ELR (cell line): ENCODE measurements around the gene RTP5.
"Not testable (repeated sequence)": the region's sequence is repeated elsewhere in the genome, so short reads cannot be mapped to it uniquely, and the experiment has no call there.

ENCODE experiments used
- DNase-seq: peaks from one replicate; pipeline ENCODE4 v3.0.0-alpha.2; 2015; ENCODE audit warnings: low read depth

RTP5 gene

DNA sequence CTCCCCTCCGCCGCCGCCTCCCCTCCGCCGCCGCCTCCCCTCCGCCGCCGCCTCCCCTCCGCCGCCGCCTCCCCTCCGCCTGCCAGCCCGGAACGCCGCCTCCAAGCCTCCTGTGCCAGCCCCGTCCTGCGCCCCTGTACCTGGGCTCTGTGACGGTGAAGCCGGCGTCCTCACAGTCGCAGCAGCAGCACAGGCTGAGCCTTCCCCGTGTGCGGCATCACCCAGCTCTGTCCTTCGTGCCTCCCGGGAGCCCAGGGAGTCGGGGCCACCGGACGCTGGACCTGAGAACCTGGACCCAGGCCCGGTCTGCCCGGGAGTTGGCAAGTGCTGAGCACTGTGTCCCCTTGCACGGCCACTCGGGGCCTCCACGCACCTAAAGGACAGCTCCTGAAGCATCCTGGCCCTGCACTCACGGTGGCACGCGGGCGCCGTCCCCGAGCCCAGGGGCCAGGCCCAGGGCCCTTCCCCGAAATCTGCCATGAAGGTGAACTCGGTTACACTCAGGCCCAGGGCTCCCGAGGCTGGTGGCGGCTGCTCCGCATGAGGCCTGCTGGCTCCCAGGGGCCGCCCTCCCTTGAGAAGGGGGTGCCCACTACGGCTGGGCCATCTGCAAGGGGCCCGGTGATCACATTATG lies 32.9 kb downstream of the RTP5 start:
- DNase-seq = no peak

DNA sequence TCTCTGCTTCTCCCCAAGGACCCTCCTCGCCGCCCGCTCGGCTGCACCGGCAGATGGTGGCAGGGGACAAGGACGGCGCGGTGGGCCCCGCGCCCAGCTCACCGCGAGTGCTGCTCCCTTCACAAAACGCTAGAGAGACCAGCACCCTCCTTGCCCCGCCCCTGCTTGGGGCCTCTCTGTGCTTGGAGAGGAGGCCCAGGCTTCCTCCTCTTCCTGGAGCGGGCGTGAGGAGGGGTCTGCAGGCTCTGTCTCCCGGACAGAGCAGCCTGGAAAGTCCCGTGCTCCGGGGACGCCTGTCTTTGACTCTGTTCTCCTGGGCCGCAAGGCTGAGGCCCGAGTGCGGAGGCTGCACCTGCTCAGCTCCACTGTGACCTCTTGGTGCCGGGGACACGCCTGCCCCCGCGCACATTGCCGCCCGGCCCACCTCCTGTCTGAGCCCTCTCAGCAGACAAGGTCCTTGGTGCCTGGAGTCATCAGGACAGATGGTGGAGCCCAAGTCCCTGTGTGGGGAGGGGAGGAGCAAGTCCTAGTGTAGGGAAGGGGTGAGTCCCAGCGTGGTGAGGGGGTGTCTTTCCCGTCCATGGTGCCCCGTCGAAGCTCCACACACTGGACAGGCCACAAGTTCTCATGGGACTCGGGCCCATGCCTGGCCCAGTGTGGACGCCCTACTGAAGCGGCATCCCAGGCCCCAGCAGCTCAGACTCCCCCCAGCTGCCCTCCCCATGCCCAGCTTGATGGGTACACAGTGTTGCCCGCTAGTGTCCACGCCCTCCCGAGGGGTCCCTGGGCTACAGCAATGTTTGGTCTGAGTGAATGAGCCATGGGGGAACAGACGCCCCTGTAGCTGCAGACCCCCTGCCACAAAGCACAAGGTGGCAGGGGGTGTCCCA lies 33.8 kb downstream of the RTP5 start:
- no peak for DNase-seq

DNA sequence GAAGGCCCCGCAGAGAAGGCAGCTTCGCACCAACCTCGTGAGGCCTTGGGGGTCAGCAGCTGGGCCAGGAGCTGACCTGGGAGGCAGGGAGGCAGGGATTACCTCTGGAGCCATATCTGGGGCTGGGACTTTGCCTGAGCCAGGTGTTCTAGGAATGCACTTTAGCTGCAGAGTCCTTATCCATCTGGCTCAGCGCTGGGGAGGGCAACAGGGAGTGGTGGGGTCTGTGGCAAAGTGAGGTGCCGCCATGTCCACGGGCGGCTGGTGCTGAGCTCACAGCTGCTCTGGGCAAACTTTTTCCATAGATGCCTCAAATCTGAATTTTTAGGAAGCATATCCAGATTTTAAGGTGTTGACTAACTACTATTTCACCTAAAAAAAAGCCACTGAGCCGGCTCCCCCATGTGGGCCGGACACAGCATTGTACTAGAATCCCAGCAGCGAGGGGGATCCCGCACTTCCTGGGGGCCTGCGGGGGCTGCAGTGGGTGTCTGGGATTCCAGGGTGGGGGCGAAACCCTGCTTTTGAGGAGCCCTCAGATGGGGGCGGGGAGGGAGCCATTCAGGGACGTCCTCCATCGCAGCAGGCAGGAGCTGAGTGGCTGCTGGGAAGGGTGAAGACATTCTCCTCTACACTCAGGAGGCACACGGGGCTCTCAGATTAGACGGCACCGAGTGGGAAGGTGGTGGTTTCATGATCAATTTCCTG lies 34.6 kb downstream of the RTP5 start:
- no peak for DNase-seq

DNA sequence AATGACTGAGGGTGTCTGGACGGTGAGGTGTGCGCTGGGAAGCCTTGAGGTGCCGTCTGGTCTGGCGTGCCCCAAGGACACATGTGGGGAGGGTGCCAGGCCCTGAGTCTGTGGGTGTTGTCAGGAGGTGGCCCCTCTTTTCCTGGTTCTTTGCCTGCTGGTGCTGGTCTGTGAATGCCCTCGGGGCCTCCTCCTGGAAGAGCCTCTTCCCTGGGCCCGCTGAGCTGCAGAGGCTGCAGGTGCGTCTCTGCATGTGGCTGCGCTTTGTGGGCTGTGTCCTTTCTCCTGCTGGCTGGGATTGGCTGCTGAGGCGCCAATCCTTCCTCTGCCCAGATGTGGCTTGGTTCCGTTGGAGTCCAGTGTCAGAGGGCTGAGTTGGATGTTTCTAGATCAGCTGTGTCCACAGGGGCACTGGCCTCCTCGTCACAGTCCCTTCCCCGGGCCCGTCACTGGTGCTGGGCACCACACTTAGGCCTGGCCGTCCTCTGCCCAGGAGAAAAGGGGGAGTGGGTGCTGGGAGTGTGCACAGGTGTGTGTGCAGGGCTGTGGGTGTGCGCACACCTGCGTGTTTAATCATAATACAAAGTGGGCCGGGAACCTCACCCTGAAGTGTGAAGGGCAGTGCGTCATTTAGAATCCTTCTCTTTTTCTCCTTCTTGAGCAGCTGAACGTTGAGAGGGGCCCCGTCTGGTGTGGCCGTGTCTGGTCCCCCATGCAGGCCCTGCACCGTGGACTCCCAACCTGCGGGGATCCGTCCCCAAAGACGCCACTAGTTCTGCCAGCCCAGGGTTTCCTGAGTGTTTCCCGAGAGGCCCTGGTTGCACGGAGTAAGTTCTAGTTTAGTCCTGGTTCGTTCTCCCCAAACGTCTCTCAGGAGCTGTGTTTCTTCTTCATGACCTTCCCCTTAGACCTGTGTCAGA lies 35.5 kb downstream of the RTP5 start:
- DNase-seq = no peak

DNA sequence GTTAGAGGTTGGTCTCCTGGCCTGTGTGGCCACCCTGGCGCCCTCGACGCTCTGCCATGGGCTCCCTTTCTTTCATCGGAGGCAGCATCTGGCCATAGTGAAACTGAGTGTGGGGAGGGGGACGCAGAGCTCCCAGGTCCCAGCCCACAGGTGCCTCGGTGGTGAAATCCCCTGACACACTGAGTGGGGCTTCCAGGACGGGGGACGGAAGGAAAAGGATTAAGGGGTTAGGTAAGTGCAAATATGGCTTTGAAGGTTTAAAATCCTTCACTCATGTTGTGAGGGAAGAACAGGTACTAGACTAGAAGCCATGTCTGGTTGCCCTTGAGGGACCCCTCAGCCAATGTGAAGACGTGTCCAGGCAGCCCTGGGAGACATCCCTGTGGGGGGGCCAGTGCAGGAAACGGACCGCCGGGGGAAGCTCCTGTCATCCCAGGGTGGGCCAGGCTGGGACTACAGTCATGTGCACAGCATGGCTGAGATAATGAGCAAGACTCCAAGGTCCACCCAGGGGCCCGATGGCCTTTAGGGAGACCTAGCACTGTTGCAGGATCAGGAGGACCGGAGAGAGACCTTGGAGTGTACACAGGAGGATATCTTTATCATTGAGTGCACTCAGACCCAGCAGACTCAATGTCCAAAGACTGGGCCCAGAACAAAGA lies 36.3 kb downstream of the RTP5 start:
- no peak for DNase-seq

DNA sequence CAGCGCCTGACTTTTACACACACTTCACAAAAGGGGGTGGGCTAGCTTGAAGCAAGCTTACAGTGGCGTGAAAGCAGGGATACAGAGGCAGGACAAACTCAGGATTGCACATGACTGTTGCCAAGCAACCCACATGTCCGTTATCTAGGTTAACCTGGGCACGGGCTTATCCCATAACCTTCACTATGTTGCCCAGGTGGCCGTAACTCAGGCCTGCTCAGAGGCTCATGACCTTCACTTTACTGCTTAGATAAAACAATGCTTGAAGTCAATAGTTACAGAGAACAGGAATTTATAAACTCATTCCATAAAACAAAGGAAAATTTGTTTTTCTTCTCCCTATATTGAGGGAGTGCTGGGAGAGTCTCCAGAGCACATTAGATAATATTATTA lies 36.8 kb downstream of the RTP5 start:
- not testable (repeated sequence) for DNase-seq

DNA sequence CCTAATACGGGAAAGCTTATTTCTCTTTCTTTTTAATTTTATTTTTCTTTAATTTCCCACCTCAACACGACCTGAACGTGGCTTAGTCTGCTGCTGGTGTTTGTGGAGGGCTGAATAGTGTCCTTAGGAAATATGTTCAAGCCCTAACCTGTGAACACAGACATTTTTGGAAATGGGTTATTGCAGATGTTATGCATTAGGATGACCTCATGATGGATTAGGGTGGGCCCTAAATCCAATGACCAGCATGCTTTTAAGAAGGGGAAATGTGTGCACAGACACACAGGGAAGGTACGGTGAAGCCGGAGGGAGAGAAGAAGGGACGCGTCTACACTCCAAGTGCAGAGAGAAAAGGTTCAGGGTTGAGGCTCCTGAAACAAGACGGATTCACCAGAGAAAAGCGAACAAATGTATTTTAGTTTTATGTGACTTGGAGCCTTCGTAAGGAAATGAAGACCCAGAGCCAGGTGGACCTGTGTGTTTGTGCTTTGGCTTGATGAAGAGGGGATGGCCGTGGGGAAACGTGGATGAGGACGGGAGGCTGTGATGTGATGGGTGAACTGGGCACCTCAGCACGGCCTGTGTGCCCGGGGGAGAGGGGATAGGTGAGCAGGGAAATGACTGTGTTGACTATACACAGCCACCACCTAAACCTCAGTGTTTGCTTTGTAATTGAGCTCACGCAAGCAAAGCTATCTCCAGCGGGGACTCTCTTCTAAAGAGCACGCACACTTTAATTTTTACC lies 37.5 kb downstream of the RTP5 start:
- no peak for DNase-seq

DNA sequence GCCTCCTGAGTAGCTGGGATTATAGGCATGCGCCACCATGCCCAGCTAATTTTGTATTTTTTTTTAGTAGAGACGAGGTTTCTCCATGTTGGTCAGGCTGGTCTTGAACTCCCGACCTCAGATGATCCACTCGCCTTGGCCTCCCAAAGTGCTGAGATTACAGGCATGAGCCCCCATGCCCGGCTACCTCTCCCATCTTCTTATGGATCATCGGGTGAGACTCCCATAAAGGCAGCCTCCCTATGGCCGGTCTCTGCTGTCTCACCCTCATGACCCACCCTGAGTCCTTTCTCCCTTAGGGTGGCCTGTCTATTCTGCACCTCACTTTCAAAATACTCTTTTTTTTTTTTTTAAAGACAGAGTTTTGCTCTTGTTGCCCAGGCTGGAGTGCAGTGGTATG lies 38.3 kb downstream of the RTP5 start:
- DNase-seq = not testable (repeated sequence)

DNA sequence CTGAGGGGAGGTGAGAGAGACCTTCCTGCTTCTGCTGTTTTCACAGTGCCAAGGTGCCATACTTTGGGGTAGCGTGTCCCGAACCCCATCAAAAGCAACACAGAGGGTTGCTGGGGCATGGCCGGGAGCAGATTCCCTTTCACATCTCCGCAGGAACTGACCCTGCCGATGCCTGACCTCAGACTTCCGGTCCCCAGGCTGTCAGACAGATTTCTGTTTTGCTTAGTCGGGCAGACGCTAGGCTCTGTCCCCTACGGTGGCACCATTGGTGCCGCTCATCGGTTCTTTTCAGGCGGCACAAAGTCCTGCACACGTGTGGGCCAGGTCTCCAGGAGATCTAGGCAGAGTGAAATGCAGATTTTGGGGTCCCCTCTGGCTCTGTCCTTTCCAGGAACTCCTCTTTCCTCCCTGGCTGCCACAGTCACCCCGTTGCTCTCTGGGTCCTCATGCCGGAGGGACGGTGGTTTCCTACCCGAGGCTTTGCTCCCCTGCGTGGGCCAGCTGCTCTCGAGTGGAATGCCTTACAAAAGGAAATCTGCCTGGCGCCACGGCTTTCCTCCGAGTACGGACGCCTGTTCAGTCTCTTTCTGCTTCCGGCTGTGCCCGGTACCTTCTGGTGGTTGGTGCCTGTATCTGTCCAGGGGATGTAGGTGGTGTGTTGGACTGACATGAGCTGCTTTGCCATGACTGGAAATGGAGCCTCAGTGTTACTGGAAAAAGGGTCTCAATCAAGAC lies 39.3 kb downstream of the RTP5 start:
- DNase-seq = no peak

DNA sequence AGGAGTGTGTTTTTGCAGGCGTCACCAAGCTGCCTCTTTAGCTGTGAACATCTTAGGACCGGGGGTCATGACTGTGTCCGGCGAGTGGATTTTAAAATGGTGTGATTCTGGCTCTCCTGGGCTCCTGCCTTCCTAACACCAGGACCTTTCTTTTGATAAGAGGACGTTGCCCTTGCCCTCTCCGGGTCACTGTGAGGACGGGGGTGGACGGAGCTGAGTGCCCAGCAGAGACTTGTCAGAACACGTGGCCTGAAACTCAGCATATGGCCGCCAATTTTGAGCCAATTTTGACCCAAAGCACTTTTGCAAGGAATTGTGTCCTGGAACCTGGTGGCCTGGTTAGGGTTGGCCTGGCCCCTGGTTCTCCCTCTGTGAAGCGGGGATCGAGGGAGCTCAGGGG lies 40.2 kb downstream of the RTP5 start:
- DNase-seq = no peak

DNA sequence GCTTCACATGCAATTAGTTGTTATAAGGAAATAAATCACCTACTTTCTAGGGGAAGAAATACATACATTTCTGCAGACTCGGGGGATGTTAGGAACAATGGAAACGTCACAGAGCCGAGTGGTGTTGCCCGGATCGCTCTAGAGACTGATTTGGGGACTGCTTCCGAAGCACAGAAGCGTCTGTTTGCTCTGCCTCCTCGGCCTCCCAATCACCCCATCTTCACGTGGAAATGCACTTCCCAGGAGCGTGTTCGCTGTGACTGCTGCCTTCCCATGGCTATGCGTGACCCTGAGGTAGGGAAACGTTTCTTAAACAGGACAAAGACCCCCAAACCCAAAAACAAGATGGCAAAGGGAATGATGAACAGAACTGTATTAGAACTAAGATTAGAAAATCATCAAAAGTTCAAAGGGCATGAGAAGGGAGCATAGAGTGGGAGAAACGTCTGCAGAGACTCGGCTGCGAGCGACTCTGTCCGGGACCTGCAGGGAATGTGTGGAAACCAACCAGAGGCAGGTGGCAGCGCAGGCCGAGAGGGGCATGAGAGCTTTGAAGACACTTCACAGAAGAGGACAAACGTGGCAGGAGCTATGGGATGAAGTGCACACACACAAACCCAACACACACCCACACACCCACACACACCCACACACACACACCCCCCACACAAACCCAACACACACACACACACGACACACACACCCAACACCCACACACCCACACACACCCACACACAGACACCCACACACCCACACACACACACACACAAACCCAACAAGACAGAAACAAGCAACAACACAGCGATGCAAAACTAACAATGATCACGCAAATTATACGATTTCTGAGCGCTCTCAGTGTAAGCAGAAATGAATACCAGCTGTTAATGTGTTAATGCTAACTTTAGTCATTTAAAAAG lies 41.3 kb downstream of the RTP5 start:
- no peak for DNase-seq

DNA sequence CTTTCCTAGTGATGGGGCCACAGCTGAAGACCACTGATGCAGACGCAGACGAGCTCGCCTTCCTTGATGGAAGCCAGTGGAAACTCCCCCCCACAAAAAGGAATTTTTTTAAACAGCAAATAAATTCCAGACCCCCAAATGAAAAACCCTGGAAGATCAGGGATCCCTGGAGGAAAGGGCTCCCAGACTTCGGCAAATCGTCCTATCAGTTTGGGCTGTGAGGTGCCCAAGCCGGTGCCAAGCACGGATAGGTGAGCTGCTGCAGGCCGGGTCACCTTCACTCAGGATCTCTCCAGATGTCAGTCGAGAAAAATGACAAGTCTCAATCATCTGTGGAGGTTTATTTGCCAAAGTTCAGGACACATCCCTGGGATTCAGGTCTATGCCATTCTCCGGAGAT lies 42.0 kb downstream of the RTP5 start:
- DNase-seq = no peak

DNA sequence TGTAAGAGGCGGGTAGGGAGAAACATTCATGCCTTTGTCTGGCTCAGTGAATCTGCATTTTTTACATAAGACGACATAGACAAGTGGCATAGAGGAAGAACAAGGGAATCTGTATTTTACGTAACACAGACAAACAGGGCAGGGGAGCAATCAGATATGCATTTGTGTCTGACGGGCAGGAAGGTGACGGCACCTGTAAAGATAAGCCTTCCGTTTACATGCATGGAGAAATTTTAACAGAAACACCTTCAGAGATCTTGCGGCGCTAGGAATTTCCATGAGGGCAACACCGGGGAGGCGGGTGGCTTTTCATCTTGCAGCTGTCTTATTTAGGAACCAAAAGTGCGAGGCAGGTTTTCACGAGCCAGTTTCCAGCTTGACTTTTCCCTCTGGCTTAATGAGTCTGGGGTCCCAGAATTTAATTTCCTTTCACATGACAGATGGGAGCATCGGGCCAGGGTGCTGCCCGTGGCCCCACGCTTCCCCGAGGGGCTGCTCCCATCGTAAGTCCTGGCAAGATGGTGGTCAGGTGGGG lies 42.6 kb downstream of the RTP5 start:
- no peak for DNase-seq

DNA sequence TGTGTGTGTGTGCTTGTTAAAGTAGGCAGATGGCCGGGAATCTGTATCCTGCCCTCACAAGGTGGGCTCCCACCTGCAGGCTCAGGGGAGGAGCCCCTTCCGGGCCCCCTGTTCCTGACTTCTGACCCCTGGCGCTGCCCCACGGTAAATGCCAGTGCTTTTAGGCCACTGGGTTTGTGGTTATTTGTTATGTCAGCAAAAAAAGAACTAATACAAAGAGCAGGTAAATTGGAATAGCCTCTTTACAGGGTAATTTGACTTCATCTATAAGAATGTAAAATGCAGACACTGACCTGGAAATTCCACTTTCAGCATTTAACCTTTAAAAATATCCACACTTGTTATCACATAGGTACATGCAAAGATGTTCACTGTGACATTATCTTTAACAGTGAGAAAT lies 44.2 kb downstream of the RTP5 start:
- DNase-seq = no peak

DNA sequence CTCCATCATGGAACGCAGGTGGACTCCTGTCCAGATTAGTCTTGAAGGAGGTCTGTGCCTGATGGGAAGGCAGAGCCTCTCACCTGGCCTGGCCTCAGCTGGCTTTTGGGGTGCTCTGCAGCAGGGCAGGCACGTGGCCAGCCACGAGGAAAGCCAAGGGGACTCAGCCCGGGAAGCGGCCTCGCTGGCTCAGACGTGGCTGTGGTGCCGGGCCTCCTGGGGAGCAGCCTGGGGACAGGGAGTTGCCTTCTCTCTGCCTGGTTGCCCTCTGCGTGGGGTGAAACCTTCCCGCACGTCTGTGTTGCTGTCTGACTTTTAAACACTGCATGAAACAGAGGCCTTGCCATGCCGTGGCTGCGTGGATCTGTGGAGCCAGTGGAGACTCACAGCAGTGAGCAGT lies 45.0 kb downstream of the RTP5 start:
- DNase-seq = no peak

DNA sequence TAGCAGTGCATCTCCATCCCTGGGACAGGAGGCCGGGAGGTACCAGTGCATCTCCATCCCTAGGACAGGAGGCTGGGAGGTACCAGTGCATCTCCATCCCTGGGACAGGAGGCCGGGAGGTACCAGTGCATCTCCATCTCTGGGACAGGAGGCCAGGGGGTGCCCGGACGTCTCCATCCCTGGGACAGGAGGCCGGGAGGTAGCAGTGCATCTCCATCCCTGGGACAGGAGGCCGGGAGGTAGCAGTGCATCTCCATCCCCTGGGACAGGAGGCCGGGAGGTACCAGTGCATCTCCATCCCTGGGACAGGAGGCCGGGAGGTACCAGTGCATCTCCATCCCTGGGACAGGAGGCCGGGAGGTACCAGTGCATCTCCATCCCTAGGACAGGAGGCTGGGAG lies 52.1 kb downstream of the RTP5 start:
- not testable (repeated sequence) for DNase-seq

DNA sequence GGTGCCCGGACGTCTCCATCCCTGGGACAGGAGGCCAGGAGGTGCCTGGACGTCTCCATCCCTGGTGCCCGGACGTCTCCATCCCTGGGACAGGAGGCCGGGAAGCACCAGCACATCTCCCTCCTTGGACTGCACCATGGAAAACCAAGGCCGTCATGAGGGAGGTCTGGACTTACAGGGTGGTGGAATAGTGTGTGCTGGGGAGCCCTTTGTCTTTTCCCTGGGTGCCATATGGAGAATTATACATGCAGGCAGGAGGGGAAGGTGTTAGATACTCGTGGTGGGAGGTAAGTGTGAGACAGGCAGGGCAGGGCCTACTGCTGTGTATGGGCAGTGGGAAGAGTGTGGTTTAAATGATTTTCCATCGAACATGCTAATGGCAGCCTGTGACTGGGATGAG lies 52.9 kb downstream of the RTP5 start:
- DNase-seq = no peak

DNA sequence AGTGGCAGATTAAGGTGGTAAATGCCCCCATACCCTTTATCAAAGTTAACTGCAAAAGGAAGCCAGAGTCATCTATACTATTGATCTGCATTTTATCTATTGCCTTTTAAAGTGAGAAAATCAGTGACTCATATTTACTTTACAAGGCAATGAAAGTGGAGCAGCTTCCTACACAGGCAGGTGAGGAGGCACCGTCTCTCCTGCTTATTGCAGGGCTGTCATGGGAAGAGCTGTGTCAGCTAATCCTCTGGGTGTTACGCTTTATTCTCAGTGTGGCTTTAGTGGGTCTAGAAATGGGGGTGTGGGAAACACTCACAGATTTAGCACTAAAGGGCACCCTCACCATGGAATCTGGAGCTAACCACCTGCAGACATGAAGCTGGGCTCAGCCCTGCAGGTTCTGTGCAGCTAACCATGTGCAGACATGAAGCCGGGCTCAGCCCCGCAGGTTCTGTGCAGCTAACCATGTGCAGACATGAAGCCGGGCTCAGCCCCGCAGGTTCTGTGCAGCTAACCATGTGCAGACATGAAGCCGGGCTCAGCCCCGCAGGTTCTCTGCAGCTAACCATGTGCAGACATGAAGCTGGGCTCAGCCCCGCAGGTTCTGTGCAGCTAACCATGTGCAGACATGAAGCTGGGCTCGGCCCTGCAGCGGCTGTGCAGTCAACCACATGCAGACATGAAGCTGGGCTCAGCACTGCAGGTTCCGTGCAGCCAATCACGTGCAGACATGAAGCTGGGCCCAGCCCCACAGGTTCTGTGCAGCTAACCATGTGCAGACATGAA lies 53.5 kb downstream of the RTP5 start:
- DNase-seq = not testable (repeated sequence)
